Uterus (tissue), 2 donors: ENCODE measurements around the gene HOXC13.

Experiments used
- CTCF ChIP-seq, 4 experiments: fragments of 200-600 bp in 2 of 4; fragments of 450-650 bp in 2 of 4; sonication (generic) in 2 of 4; IDR thresholded peaks; one replicate each; pipeline ENCODE4 v1.5.1; 2016 to 2019; ENCODE audit warnings: antibody characterized with exemption in 4 of 4, mild to moderate bottlenecking in 2 of 4, moderate library complexity in 1 of 4
- POLR2A ChIP-seq, 2 donors: fragments of 450-650 bp; IDR thresholded peaks; one replicate each; pipeline ENCODE4 v1.6.1; 2016; ENCODE audit warnings: antibody characterized with exemption in 2 of 2, mild to moderate bottlenecking in 1 of 2, moderate library complexity in 1 of 2

- TF ChIP-seq CTCF (IDR thresholded peaks at IDR 0.05) (no peak), POLR2A (IDR thresholded peaks at IDR 0.05) (no peak)
These were observed 33.6 kb downstream of the HOXC13 start for GRCh38 chr12:53972152-53972702.
